Measurements from ENCODE around the gene RNF43. TPM values are rescaled to one million over a fixed set of nuclear protein-coding genes. Genes with fewer than 3 reads are reported as not detected.
"Not testable (repeated sequence)": the region's sequence is repeated elsewhere in the genome, so short reads cannot be mapped to it uniquely, and the experiment has no call there.

Gene RNF43
- total RNA-seq, 1 donor from 2014 or later: 19.2 TPM

- Mint-ChIP-seq H3K36me3 (ENCODE audit: insufficient read depth) (peaks cover 13% of the 10 kb centered on the region), H3K4me1 (ENCODE audit: low read depth) (peaks cover 11% of the 10 kb centered on the region), H3K9me3 (ENCODE audit: low read depth) (no peaks in the 10 kb centered on the region), H3K4me3 (ENCODE audit: low read depth) (no peak overlapping the region), H3K27ac (no peak overlapping the region), H3K27me3 (no peaks in the 10 kb centered on the region)
- TF ChIP-seq CTCF (IDR thresholded peaks at IDR 0.05; ENCODE audit: unreplicated experiment): no peak
- no peak for DNase-seq (ENCODE audit: low spot score, unreplicated experiment)
Observed at GRCh38 chr17:58400826-58401225, 16.5 kb downstream of the RNF43 start.

- DNase-seq (ENCODE audit: low spot score, unreplicated experiment): no peak
- no peaks in the 10 kb centered on the region for H3K9me3 Mint-ChIP-seq (ENCODE audit: low read depth)
- TF ChIP-seq CTCF (IDR thresholded peaks at IDR 0.05; ENCODE audit: unreplicated experiment): no peak
- peaks cover 11% of the 10 kb centered on the region for H3K4me1 Mint-ChIP-seq (ENCODE audit: low read depth)
- no peaks in the 10 kb centered on the region for H3K27me3 Mint-ChIP-seq
- H3K36me3 Mint-ChIP-seq (ENCODE audit: insufficient read depth): peaks cover 13% of the 10 kb centered on the region
- H3K27ac Mint-ChIP-seq: no peak overlapping the region
- H3K4me3 Mint-ChIP-seq (ENCODE audit: low read depth): no peak overlapping the region
Observed at GRCh38 chr17:58399974-58400373, 17.4 kb downstream of the RNF43 start.

GRCh38 chr17:58398574-58399266, 18.6 kb downstream of the RNF43 start:
- Mint-ChIP-seq H3K4me1 (ENCODE audit: low read depth) (peaks cover 11% of the 10 kb centered on the region), H3K27ac (no peak overlapping the region), H3K9me3 (ENCODE audit: low read depth) (no peaks in the 10 kb centered on the region), H3K4me3 (ENCODE audit: low read depth) (no peak overlapping the region), H3K36me3 (ENCODE audit: insufficient read depth) (peaks cover 14% of the 10 kb centered on the region), H3K27me3 (no peaks in the 10 kb centered on the region)
- DNase-seq (ENCODE audit: low spot score, unreplicated experiment): no peak
- no peak for TF ChIP-seq CTCF (IDR thresholded peaks at IDR 0.05; ENCODE audit: unreplicated experiment)

- Mint-ChIP-seq H3K36me3 (ENCODE audit: insufficient read depth) (peaks cover 12% of the 10 kb centered on the region), H3K4me1 (ENCODE audit: low read depth) (peaks cover 11% of the 10 kb centered on the region)
- not testable (repeated sequence) for H3K9me3 Mint-ChIP-seq (ENCODE audit: low read depth); H3K27ac Mint-ChIP-seq; H3K27me3 Mint-ChIP-seq; H3K4me3 Mint-ChIP-seq (ENCODE audit: low read depth); DNase-seq (ENCODE audit: low spot score, unreplicated experiment)
Observed at GRCh38 chr17:58397421-58397820, 19.9 kb downstream of the RNF43 start.

GRCh38 chr17:58396173-58396572, 21.2 kb downstream of the RNF43 start:
- DNase-seq (ENCODE audit: low spot score, unreplicated experiment): no peak
- Mint-ChIP-seq H3K36me3 (ENCODE audit: insufficient read depth) (peaks cover 7% of the 10 kb centered on the region), H3K27ac (no peak overlapping the region), H3K4me1 (ENCODE audit: low read depth) (peaks cover 9% of the 10 kb centered on the region), H3K27me3 (no peaks in the 10 kb centered on the region), H3K4me3 (ENCODE audit: low read depth) (no peak overlapping the region), H3K9me3 (ENCODE audit: low read depth) (no peaks in the 10 kb centered on the region)
- TF ChIP-seq CTCF (IDR thresholded peaks at IDR 0.05; ENCODE audit: unreplicated experiment): no peak
